Mucosa of descending colon (tissue), 3 donors: ENCODE data around the gene DCAF11. TPM values are rescaled to one million over a fixed set of nuclear protein-coding genes. Genes with fewer than 3 reads are reported as not detected.
A peak's percentile ranks its signal among the peaks of the same experiment; 100 is the strongest.

Source experiments
- ATAC-seq: fragments of 200-7000 bp; cut with Tn5 transposase; one replicate; pipeline ENCODE4 v1.9.1; 2020; ENCODE audit warnings: mild to moderate bottlenecking, moderate library complexity
- DNase-seq, 3 donors: peaks; one replicate each; pipeline ENCODE4 v3.0.0-alpha.2; 2020
- H3K36me3 ChIP-seq: fragments of 200-600 bp; one replicate; pipeline ENCODE4 v1.8.0; 2021; ENCODE audit warnings: low read depth, mild to moderate bottlenecking
- H3K4me1 ChIP-seq: fragments of 200-600 bp; one replicate; pipeline ENCODE4 v1.8.0; 2021; ENCODE audit warnings: low read depth, mild to moderate bottlenecking
- H3K4me3 ChIP-seq: fragments of 200-600 bp; one replicate; pipeline ENCODE4 v1.8.0; 2021; ENCODE audit warnings: mild to moderate bottlenecking
- H3K9me3 ChIP-seq: fragments of 200-600 bp; one replicate; pipeline ENCODE4 v1.8.0; 2021; ENCODE audit warnings: mild to moderate bottlenecking
- CTCF ChIP-seq: fragments of 200-600 bp; IDR thresholded peaks from one replicate; pipeline ENCODE4 v1.8.0; 2022; ENCODE audit warnings: antibody characterized with exemption, mild to moderate bottlenecking
- intact Hi-C, 2 donors: fragments of 100-400 bp; cut with DNase I in 1 of 2; cut with micrococcal nuclease in 1 of 2; formaldehyde crosslinking; loops; one replicate each; pipeline versions ENCODE4 v1.11.0 to v1.11.1; 2022; cut with DNase I, micrococcal nuclease
- total RNA-seq, 3 donors: library from RNA; stranded (reverse); fragmentation: NEBNext Ultra II Directional in 2 of 3; extraction: Animal tissue kit (Norgen Biotek cat#: 25700) in 2 of 3; gene quantifications; one replicate each; pipeline versions ENCODE4 v1.2.1 to v1.2.4, GENCODE V29; 2021 to 2023
- donor health status: DM: no; HTN: no; CAD: no; lungs with moderate emphysema.
- donor health status: DM: no; HTN: no; CAD: no.
- donor health status: DM: no; HTN: yes; CAD: no.

Gene DCAF11
- total RNA-seq, 3 donors from 2014 or later = 65.8 to 101 (median 84.9) TPM

DNA sequence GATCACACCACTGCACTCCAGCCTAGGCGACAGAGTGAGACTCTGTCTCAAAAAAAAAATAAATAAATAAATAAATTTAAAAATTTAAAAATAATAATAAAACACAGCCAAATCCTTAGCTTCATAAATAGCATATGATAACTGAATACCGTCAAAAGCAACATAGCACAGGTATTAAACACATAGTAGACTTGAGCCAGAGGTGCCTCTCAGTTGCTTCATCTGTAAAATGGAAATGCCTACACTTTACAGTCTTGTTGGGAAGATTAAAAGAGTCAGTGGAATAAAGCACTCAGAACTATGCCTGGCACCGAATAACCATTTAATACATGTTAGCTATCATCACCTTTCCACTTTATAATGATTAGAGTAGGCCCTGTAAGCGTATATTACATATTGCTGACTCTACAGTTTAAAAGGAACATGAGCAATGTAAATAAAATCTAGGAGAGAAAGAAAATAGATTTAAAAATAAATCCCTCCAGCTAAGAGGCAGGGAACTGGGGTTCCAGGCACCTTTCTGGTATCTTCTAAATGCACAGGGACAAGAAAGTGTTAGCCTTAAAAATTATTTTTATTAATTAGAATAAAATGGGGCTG lies 7.8 kb upstream of the DCAF11 start:
- peaks cover 8% of the 10 kb centered on the region for H3K4me1 ChIP-seq
- H3K4me3 ChIP-seq = no peak overlapping the region
- intact Hi-C loops = loop anchor here in 1 of 2 donors (10.0 kb wide), 1 partner anchor 52 kb away; the partner anchor contains the start of gene CARMIL3
- H3K36me3 ChIP-seq = no peaks in the 10 kb centered on the region
- no peaks in the 10 kb centered on the region for H3K9me3 ChIP-seq
- no peak for DNase-seq
- TF ChIP-seq CTCF = no peak
- no peak for ATAC-seq

DNA sequence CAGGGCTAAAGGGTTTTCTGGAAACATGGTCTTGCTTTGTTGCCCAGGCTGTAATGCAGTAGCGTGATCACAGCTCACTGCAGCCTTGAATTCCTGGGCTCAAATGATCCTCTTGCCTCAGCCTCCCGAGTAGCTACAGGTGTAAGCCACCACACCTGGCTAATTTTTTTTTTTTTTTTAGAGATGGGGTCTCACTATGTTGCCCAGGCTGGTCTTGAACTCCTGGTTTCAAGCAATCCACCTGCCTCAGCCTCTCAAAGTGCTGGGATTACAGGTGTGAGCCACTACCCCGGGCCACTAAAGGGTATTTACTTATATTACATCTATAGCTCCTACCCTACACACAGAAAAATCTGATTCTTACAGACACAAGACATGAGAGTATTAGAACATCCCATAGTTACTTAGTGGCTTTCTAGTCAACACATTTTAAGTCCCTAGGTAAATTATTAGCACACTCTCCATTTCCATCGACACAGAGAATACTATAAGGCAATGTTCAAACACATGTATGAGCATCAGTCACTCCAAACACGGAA lies 6.2 kb upstream of the DCAF11 start:
- Histone ChIP-seq H3K4me1 (peaks cover 8% of the 10 kb centered on the region), H3K4me3 (peak overlapping the region; percentile 3), H3K9me3 (no peaks in the 10 kb centered on the region), H3K36me3 (no peaks in the 10 kb centered on the region)
- intact Hi-C loops = loop anchor here in 1 of 2 donors (10.0 kb wide), 1 partner anchor 54 kb away; the partner anchor contains the start of gene CARMIL3
- TF ChIP-seq CTCF = no peak
- DNase-seq (no peak), ATAC-seq (no peak)

GRCh38 chr14:24110060-24110459 lies 4.5 kb upstream of the DCAF11 start:
- Histone ChIP-seq H3K4me1 (peaks cover 8% of the 10 kb centered on the region), H3K4me3 (no peak overlapping the region), H3K36me3 (peaks cover 4% of the 10 kb centered on the region), H3K9me3 (no peaks in the 10 kb centered on the region)
- intact Hi-C loops = no loop called here
- DNase-seq (no peak), ATAC-seq (no peak)
- no peak for TF ChIP-seq CTCF

GRCh38 chr14:24110523-24110922 lies 4.1 kb upstream of the DCAF11 start:
- Histone ChIP-seq H3K4me1 (peaks cover 8% of the 10 kb centered on the region), H3K9me3 (no peaks in the 10 kb centered on the region), H3K4me3 (no peak overlapping the region), H3K36me3 (peaks cover 4% of the 10 kb centered on the region)
- DNase-seq (no peak), ATAC-seq (no peak)
- TF ChIP-seq CTCF = no peak
- intact Hi-C loops = no loop called here

DNA sequence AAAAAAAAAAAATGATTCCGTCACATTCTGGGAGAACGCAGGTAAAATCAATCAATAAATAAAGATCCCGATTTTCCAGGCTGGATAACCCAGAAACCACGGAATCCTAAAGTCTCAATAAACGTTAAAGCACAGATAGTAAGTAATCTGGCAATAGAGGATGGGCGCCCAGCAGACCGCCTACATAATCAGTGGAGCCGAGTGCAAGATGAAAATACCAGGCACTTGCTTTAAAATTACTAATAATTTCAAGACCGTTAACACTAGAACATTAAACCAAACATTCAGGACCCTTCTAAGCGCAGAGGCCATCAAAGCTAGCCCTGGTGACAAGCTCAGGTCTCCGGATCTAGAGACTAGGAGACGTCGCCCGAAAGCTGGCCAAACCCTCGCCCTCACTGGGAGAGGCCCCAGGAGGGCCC lies 1.2 kb upstream of the DCAF11 start:
- ATAC-seq = no peak
- Histone ChIP-seq H3K4me1 (peaks cover 18% of the 10 kb centered on the region), H3K36me3 (peaks cover 4% of the 10 kb centered on the region), H3K4me3 (peak overlapping the region; percentile 31), H3K9me3 (no peaks in the 10 kb centered on the region)
- intact Hi-C loops = no loop called here
- no peak for TF ChIP-seq CTCF
- DNase-seq = peak in 1 of 3 donors; percentile 39
